Natural killer cell (primary cell): Measurements from ENCODE around the gene STX8. TPM values are rescaled to one million over a fixed set of nuclear protein-coding genes. Genes with fewer than 3 reads are reported as not detected.

ENCODE experiments used
- ATAC-seq, 3 donors: fragments of 150-1000 bp in 2 of 3; fragments of 200-7000 bp in 1 of 3; cut with Tn5 transposase; 1 replicate in 1 of 3; 2 replicates in 2 of 3; pipeline ENCODE4 v1.10.0; 2021; ENCODE audit warnings: mild to moderate bottlenecking in 2 of 3, moderate library complexity in 2 of 3
- DNase-seq, 2 donors: peaks; one replicate each; pipeline versions ENCODE4 v3.0.0 to v3.0.0-alpha.2; 2013 to 2021; ENCODE audit warnings: mixed read lengths in 1 of 2
- H3K27ac ChIP-seq: one replicate; pipeline ENCODE4 v1.5.1; 2013; ENCODE audit warnings: mild to moderate bottlenecking, low read length
- H3K27me3 ChIP-seq: one replicate; pipeline ENCODE4 v1.6.1; 2013; ENCODE audit warnings: low read length; ENCODE audit not compliant: control insufficient read depth, insufficient read depth
- H3K36me3 ChIP-seq: one replicate; pipeline ENCODE4 v1.6.1; 2013; ENCODE audit warnings: low read length; ENCODE audit not compliant: control insufficient read depth, insufficient read depth
- H3K4me1 ChIP-seq: one replicate; pipeline ENCODE4 v1.6.1; 2013; ENCODE audit warnings: low read length; ENCODE audit not compliant: control insufficient read depth, insufficient read depth
- H3K4me3 ChIP-seq: one replicate; pipeline ENCODE4 v1.5.1; 2013; ENCODE audit warnings: low read length
- H3K9me3 ChIP-seq: one replicate; pipeline ENCODE4 v1.6.1; 2013; ENCODE audit warnings: low read length; ENCODE audit not compliant: control insufficient read depth, insufficient read depth
- H3K27ac Mint-ChIP-seq, 2 donors: one replicate each; pipeline ENCODE4 v1.8.0; 2022; ENCODE audit warnings: mild to moderate bottlenecking in 2 of 2, mixed read lengths in 2 of 2, moderate library complexity in 1 of 2
- H3K27me3 Mint-ChIP-seq, 2 donors: one replicate each; pipeline ENCODE4 v1.8.0; 2022; ENCODE audit warnings: low read depth in 2 of 2, mixed read lengths in 2 of 2
- H3K36me3 Mint-ChIP-seq: one replicate; pipeline ENCODE4 v1.8.0; 2022; ENCODE audit warnings: mixed read lengths
- H3K4me1 Mint-ChIP-seq, 2 donors: one replicate each; pipeline ENCODE4 v1.8.0; 2022; ENCODE audit warnings: mixed read lengths in 2 of 2
- H3K4me3 Mint-ChIP-seq: one replicate; pipeline ENCODE4 v1.8.0; 2022; ENCODE audit warnings: mild to moderate bottlenecking, moderate library complexity, mixed read lengths
- H3K9me3 Mint-ChIP-seq, 2 donors: one replicate each; pipeline ENCODE4 v1.8.0; 2022; ENCODE audit warnings: mixed read lengths in 2 of 2
- WGBS: methylation state at CpG from one replicate; pipeline ENCODE4 v1.1.7; 2013; ENCODE audit warnings: missing lambda C conversion rate; ENCODE audit not compliant: insufficient coverage; 5-methylcytosine and 5-hydroxymethylcytosine counted together
- intact Hi-C: fragments of 100-400 bp; cut with micrococcal nuclease; formaldehyde crosslinking; loops from one replicate; pipeline ENCODE4 v1.14.2; 2022
- total RNA-seq, 4 donors: library from RNA; stranded (reverse); fragments of 120-200 nt in 1 of 4; gene quantifications; one replicate each; pipeline versions ENCODE4 v1.2.3 to v1.2.4, GENCODE V29; 2013 to 2022
- TF ChIP-seq, protein P1 (sequence below): fragments of 200-600 bp; IDR thresholded peaks from one replicate; pipeline ENCODE4 v1.8.0; 2022; ENCODE audit warnings: antibody characterized with exemption

The STX8 gene
- total RNA-seq, 3 donors from 2014 or later (not counting 1 experiment from before 2014, with no cell fraction given): 96.3 to 141 (median 120) TPM

- no peaks in the 10 kb centered on the region for H3K9me3 Mint-ChIP-seq
- Histone ChIP-seq H3K4me3 (no peak overlapping the region), H3K27ac (no peak overlapping the region), H3K36me3 (no peaks in the 10 kb centered on the region), H3K9me3 (no peaks in the 10 kb centered on the region), H3K4me1 (no peaks in the 10 kb centered on the region), H3K27me3 (no peaks in the 10 kb centered on the region)
- TF ChIP-seq, protein P1, sequence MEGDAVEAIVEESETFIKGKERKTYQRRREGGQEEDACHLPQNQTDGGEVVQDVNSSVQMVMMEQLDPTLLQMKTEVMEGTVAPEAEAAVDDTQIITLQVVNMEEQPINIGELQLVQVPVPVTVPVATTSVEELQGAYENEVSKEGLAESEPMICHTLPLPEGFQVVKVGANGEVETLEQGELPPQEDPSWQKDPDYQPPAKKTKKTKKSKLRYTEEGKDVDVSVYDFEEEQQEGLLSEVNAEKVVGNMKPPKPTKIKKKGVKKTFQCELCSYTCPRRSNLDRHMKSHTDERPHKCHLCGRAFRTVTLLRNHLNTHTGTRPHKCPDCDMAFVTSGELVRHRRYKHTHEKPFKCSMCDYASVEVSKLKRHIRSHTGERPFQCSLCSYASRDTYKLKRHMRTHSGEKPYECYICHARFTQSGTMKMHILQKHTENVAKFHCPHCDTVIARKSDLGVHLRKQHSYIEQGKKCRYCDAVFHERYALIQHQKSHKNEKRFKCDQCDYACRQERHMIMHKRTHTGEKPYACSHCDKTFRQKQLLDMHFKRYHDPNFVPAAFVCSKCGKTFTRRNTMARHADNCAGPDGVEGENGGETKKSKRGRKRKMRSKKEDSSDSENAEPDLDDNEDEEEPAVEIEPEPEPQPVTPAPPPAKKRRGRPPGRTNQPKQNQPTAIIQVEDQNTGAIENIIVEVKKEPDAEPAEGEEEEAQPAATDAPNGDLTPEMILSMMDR: no peak
- no peak overlapping the region for H3K4me3 Mint-ChIP-seq
- DNase-seq (no peak), ATAC-seq (no peak)
- peak overlapping the region in 1 of 2 donors; percentile 20 for H3K27ac Mint-ChIP-seq
- no peaks in the 10 kb centered on the region for H3K36me3 Mint-ChIP-seq
- H3K27me3 Mint-ChIP-seq: no peaks in the 10 kb centered on the region
- intact Hi-C loops: no loop called here
- 96% methylated on average over 7 of the region's 7 CpGs for WGBS
- peaks cover 8 to 13% of the 10 kb centered on the region in 2 donors for H3K4me1 Mint-ChIP-seq
Measured at GRCh38 chr17:9307313-9307998, 268.2 kb downstream of the STX8 start.

GRCh38 chr17:9306086-9306485, 269.5 kb downstream of the STX8 start:
- Histone ChIP-seq H3K36me3 (no peaks in the 10 kb centered on the region), H3K27me3 (no peaks in the 10 kb centered on the region), H3K9me3 (no peaks in the 10 kb centered on the region), H3K4me1 (no peaks in the 10 kb centered on the region), H3K27ac (no peak overlapping the region), H3K4me3 (no peak overlapping the region)
- Mint-ChIP-seq H3K27me3 (no peaks in the 10 kb centered on the region), H3K9me3 (no peaks in the 10 kb centered on the region), H3K4me3 (no peak overlapping the region), H3K36me3 (no peaks in the 10 kb centered on the region), H3K4me1 (peaks cover 10 to 14% of the 10 kb centered on the region in 2 donors), H3K27ac (no peak overlapping the region)
- DNase-seq (no peak), ATAC-seq (no peak)
- TF ChIP-seq, protein P1: no peak
- WGBS: 100% methylated on average over 1 of the region's 6 CpGs
- intact Hi-C loops: no loop called here

- ATAC-seq (no peak), DNase-seq (no peak)
- 99% methylated on average over 6 of the region's 7 CpGs for WGBS
- Histone ChIP-seq H3K4me3 (no peak overlapping the region), H3K4me1 (no peaks in the 10 kb centered on the region), H3K27me3 (no peaks in the 10 kb centered on the region), H3K9me3 (no peaks in the 10 kb centered on the region), H3K27ac (no peak overlapping the region), H3K36me3 (no peaks in the 10 kb centered on the region)
- Mint-ChIP-seq H3K4me3 (no peak overlapping the region), H3K27ac (no peak overlapping the region), H3K36me3 (no peaks in the 10 kb centered on the region), H3K9me3 (no peaks in the 10 kb centered on the region), H3K27me3 (no peaks in the 10 kb centered on the region), H3K4me1 (peaks cover 6 to 10% of the 10 kb centered on the region in 2 donors)
- intact Hi-C loops: no loop called here
- TF ChIP-seq, protein P1: no peak
Measured at GRCh38 chr17:9299695-9300094, 275.9 kb downstream of the STX8 start.

DNA sequence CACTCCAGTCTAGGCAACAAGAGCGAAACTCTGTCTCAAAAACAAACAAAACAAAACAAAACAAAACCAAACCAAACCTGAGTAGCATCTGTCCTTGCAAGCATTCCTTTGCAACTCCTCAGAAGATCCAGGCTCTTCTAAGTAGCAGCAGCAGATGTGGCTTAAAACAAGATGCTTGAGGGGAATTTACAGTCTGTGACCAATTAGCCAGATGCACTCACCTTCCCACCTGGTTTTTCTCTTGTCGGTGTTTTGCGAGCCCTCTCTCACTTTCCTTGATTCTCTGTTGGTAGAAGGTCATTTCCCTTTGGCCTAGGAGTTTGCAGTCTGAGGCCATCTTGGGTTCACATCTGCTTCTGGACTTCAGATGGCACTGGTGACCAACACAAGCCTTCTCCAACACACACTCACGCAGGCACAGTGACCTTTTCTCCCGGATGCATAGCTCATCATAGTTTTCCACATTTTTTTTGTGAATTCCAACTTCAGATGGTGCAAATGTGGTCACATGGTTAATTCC, 276.8 kb downstream of the STX8 start:
- intact Hi-C loops: no loop called here
- WGBS: 94% methylated on average over 3 of the region's 5 CpGs

More for the DNA sequence above, 276.8 kb downstream of the STX8 start:
- Mint-ChIP-seq H3K36me3 (no peaks in the 10 kb centered on the region), H3K27ac (no peak overlapping the region), H3K4me3 (no peak overlapping the region), H3K27me3 (no peaks in the 10 kb centered on the region), H3K9me3 (no peaks in the 10 kb centered on the region), H3K4me1 (peaks cover 14 to 17% of the 10 kb centered on the region in 2 donors)
- H3K36me3 ChIP-seq: no peaks in the 10 kb centered on the region
- no peak overlapping the region for H3K4me3 ChIP-seq
- no peaks in the 10 kb centered on the region for H3K9me3 ChIP-seq
- H3K4me1 ChIP-seq: no peaks in the 10 kb centered on the region
- TF ChIP-seq, protein P1: no peak
- ATAC-seq: no peak
- no peaks in the 10 kb centered on the region for H3K27me3 ChIP-seq
- DNase-seq: no peak
- no peak overlapping the region for H3K27ac ChIP-seq
